Urinary bladder (tissue), 4 donors: ENCODE measurements around the gene MYH9. TPM values are rescaled to one million over a fixed set of nuclear protein-coding genes. Genes with fewer than 3 reads are reported as not detected.

Experiments
- DNase-seq: peaks from one replicate; pipeline ENCODE4 v3.0.0-alpha.2; 2015; ENCODE audit errors: extremely low spot score
- H3K27ac ChIP-seq: one replicate; pipeline ENCODE4 v1.5.1; 2013; ENCODE audit warnings: low read depth, mild to moderate bottlenecking, moderate library complexity
- H3K36me3 ChIP-seq: one replicate; pipeline ENCODE4 v1.6.1; 2013; ENCODE audit warnings: mild to moderate bottlenecking, moderate library complexity; ENCODE audit not compliant: insufficient read depth
- H3K4me1 ChIP-seq: one replicate; pipeline ENCODE4 v1.6.1; 2013; ENCODE audit warnings: mild to moderate bottlenecking, moderate library complexity; ENCODE audit not compliant: insufficient read depth
- H3K4me3 ChIP-seq: one replicate; pipeline ENCODE4 v1.5.1; 2013; ENCODE audit warnings: low read depth, low read length
- WGBS: extraction: QIAGEN DNeasy Blood & Tissue Kit; methylation state at CpG from one replicate; pipeline ENCODE4 v1.1.7; 2013; 5-methylcytosine and 5-hydroxymethylcytosine counted together
- polyA plus RNA-seq: library from polyadenylated mRNA; stranded (reverse); fragments of 200-250 nt; gene quantifications from one replicate; pipeline ENCODE4 v1.2.3, GENCODE V29; 2013
- total RNA-seq: library from RNA; depleted of rRNA; stranded (reverse); fragments of >200 nt; gene quantifications from one replicate; pipeline ENCODE4 v1.2.3, GENCODE V29; 2014
- donor health status: healthy with polysubstance abuse.
- donor health status: healthy.

MYH9 gene
- total and polyA plus RNA-seq, 2 donors, result 150 to 258 TPM

GRCh38 chr22:36239401-36240171 lies 148.2 kb downstream of the MYH9 start, which contains the start of gene APOL2:
TSS of gene APOL2 (minus strand) at chr22:36239527. CDS start at chr22:36233162, 6,365 bp downstream.
- 15% methylated on average over 13 of the region's 13 CpGs for WGBS
- H3K36me3 ChIP-seq, result no peaks in the 10 kb centered on the region

GRCh38 chr22:36239150-36239400 lies 148.7 kb downstream of the MYH9 start:
- no peak for DNase-seq
- H3K27ac ChIP-seq, result peak overlapping the region; percentile 88
- peaks cover 2% of the 10 kb centered on the region for H3K4me1 ChIP-seq
- 1% methylated on average over 4 of the region's 4 CpGs for WGBS
- H3K36me3 ChIP-seq, result no peaks in the 10 kb centered on the region
- H3K4me3 ChIP-seq, result peak overlapping the region; percentile 50

More at GRCh38 chr22:36239401-36240171, 148.2 kb downstream of the MYH9 start, which contains the start of gene APOL2:
- peak; percentile 90 for DNase-seq
- H3K4me1 ChIP-seq, result peaks cover 2% of the 10 kb centered on the region
- H3K27ac ChIP-seq, result peak within 1 kb of the TSS; percentile 88
- H3K4me3 ChIP-seq, result peak within 1 kb of the TSS; percentile 50

GRCh38 chr22:36238373-36239149 lies 149.2 kb downstream of the MYH9 start:
- Histone ChIP-seq H3K27ac (peak overlapping the region; percentile 88), H3K4me3 (peak overlapping the region; percentile 50), H3K4me1 (peaks cover 2% of the 10 kb centered on the region), H3K36me3 (no peaks in the 10 kb centered on the region)
- 5% methylated on average over 5 of the region's 5 CpGs for WGBS
- no peak for DNase-seq

- peaks cover 2% of the 10 kb centered on the region for H3K4me1 ChIP-seq
- 64% methylated on average over 12 of the region's 12 CpGs for WGBS
Observed at GRCh38 chr22:36237462-36238372, 150.1 kb downstream of the MYH9 start.

GRCh38 chr22:36236388-36237319 lies 151.1 kb downstream of the MYH9 start:
- H3K4me1 ChIP-seq, result peaks cover 2% of the 10 kb centered on the region
- 84% methylated on average over 14 of the region's 14 CpGs for WGBS
- H3K36me3 ChIP-seq, result peaks cover 3% of the 10 kb centered on the region
- H3K4me3 ChIP-seq, result no peak overlapping the region
- H3K27ac ChIP-seq, result no peak overlapping the region
- no peak for DNase-seq

More at GRCh38 chr22:36237462-36238372, 150.1 kb downstream of the MYH9 start:
- H3K4me3 ChIP-seq, result peak overlapping the region; percentile 7
- H3K27ac ChIP-seq, result peak overlapping the region; percentile 32
- peaks cover under 1% of the 10 kb centered on the region for H3K36me3 ChIP-seq
- no peak for DNase-seq

- Histone ChIP-seq H3K4me1 (peaks cover 2% of the 10 kb centered on the region), H3K36me3 (peaks cover 3% of the 10 kb centered on the region), H3K27ac (no peak overlapping the region), H3K4me3 (no peak overlapping the region)
- WGBS, result 82% methylated on average over 3 of the region's 3 CpGs
- no peak for DNase-seq
Observed at GRCh38 chr22:36235585-36235984, 152.2 kb downstream of the MYH9 start.

- H3K4me3 ChIP-seq, result no peak overlapping the region
- no peak overlapping the region for H3K27ac ChIP-seq
- DNase-seq, result no peak
- H3K4me1 ChIP-seq, result peaks cover 2% of the 10 kb centered on the region
- WGBS, result 60% methylated on average over 2 of the region's 2 CpGs
- H3K36me3 ChIP-seq, result peaks cover 3% of the 10 kb centered on the region
Observed at GRCh38 chr22:36234919-36235318, 152.8 kb downstream of the MYH9 start.

- DNase-seq, result no peak
- H3K27ac ChIP-seq, result no peak overlapping the region
- peaks cover 2% of the 10 kb centered on the region for H3K4me1 ChIP-seq
- H3K4me3 ChIP-seq, result no peak overlapping the region
- 45% methylated on average over 2 of the region's 2 CpGs for WGBS
- H3K36me3 ChIP-seq, result peaks cover 3% of the 10 kb centered on the region
Observed at GRCh38 chr22:36234213-36234612, 153.6 kb downstream of the MYH9 start.

- Histone ChIP-seq H3K4me1 (peaks cover 2% of the 10 kb centered on the region), H3K36me3 (peaks cover 3% of the 10 kb centered on the region), H3K27ac (no peak overlapping the region), H3K4me3 (no peak overlapping the region)
- WGBS, result 82% methylated on average over 7 of the region's 7 CpGs
- DNase-seq, result no peak
Observed at GRCh38 chr22:36233796-36234195, 154.0 kb downstream of the MYH9 start.

GRCh38 chr22:36232715-36233401 lies 154.9 kb downstream of the MYH9 start:
- Histone ChIP-seq H3K4me3 (no peak overlapping the region), H3K4me1 (peaks cover 2% of the 10 kb centered on the region), H3K27ac (no peak overlapping the region), H3K36me3 (peaks cover 3% of the 10 kb centered on the region)
- WGBS, result 81% methylated on average over 13 of the region's 13 CpGs
- no peak for DNase-seq
